Measurements from ENCODE around the gene CLCA2. TPM values are rescaled to one million over a fixed set of nuclear protein-coding genes. Genes with fewer than 3 reads are reported as not detected.

The CLCA2 gene
- total and polyA plus RNA-seq, 2 experiments from 2014 or later = not detected

- DNase-seq (ENCODE audit: low spot score) (peak; percentile 62), ATAC-seq (no peak)
- no peaks in the 10 kb centered on the region for H3K9me2 ChIP-seq (ENCODE audit: insufficient read depth)
These were observed 43.6 kb upstream of the CLCA2 start for GRCh38 chr1:86380257-86380861.

GRCh38 chr1:86381223-86381622 is 42.7 kb upstream of the CLCA2 start:
- H3K27ac ChIP-seq (ENCODE audit: low read depth) = no peak overlapping the region
- no peaks in the 10 kb centered on the region for H3K27me3 ChIP-seq (ENCODE audit: insufficient read depth)
- H3K4me3 Mint-ChIP-seq = no peak overlapping the region
- ATAC-seq (no peak), DNase-seq (ENCODE audit: low spot score) (no peak)
- H3F3A ChIP-seq (replicated peaks; ENCODE audit: low read depth) = no peaks in the 10 kb centered on the region
- H3K4me1 ChIP-seq (ENCODE audit: insufficient read depth) = no peaks in the 10 kb centered on the region
- H3K27me3 Mint-ChIP-seq (ENCODE audit: insufficient read depth, low read depth, poor library complexity) = peaks cover 4% of the 10 kb centered on the region
- H3K79me2 ChIP-seq (replicated peaks; ENCODE audit: insufficient read depth) = no peaks in the 10 kb centered on the region
- no peaks in the 10 kb centered on the region for H4K20me1 ChIP-seq (replicated peaks; ENCODE audit: insufficient read depth)
- H3K9me2 ChIP-seq (ENCODE audit: insufficient read depth) = no peaks in the 10 kb centered on the region
- H3K4me3 ChIP-seq = no peak overlapping the region
- H3K9me3 Mint-ChIP-seq = peaks cover 27% of the 10 kb centered on the region
- no peak overlapping the region for H2AFZ ChIP-seq
- no peak overlapping the region; the same call in 1 of the 2 replicates for H3K27ac Mint-ChIP-seq
- H3K36me3 ChIP-seq (ENCODE audit: insufficient read depth) = peaks cover 12% of the 10 kb centered on the region
- no peaks in the 10 kb centered on the region for H3K4me1 Mint-ChIP-seq
- H3K4me2 ChIP-seq = no peak overlapping the region
- peaks cover 29% of the 10 kb centered on the region for H3K36me3 Mint-ChIP-seq (ENCODE audit: low read depth)
- TF ChIP-seq EZH2 (IDR thresholded peaks at IDR 0.05; ENCODE audit: low read depth, unreplicated experiment) (no peak), ZNF462 (CRISPR knock-in tag; IDR thresholded peaks at IDR 0.05) (no peak), ZNF114 (CRISPR knock-in tag; IDR thresholded peaks at IDR 0.05) (no peak), NANOG (IDR thresholded peaks at IDR 0.05; ENCODE audit: borderline replicate concordance) (no peak), CTCF (conservative IDR thresholded peaks at IDR 0.05; ENCODE audit: low read depth in 2 of 2) (no peak), STAT1 (IDR thresholded peaks at IDR 0.05; ENCODE audit: unreplicated experiment) (no peak), CREB1 (CRISPR knock-in tag; IDR thresholded peaks at IDR 0.05; ENCODE audit: low read depth) (no peak), JUNB (IDR thresholded peaks at IDR 0.05; ENCODE audit: unreplicated experiment) (no peak)

More at GRCh38 chr1:86380257-86380861, 43.6 kb upstream of the CLCA2 start:
- H3K4me3 Mint-ChIP-seq = no peak overlapping the region
- H3K4me3 ChIP-seq = no peak overlapping the region
- H3K9me3 Mint-ChIP-seq = peaks cover 27% of the 10 kb centered on the region
- H3K36me3 Mint-ChIP-seq (ENCODE audit: low read depth) = peaks cover 33% of the 10 kb centered on the region
- H2AFZ ChIP-seq = no peak overlapping the region
- no peaks in the 10 kb centered on the region for H4K20me1 ChIP-seq (replicated peaks; ENCODE audit: insufficient read depth)
- no peaks in the 10 kb centered on the region for H3K4me1 ChIP-seq (ENCODE audit: insufficient read depth)
- H3K4me2 ChIP-seq = no peak overlapping the region
- H3K4me1 Mint-ChIP-seq = no peaks in the 10 kb centered on the region
- TF ChIP-seq EZH2 (IDR thresholded peaks at IDR 0.05; ENCODE audit: low read depth, unreplicated experiment) (no peak), JUNB (IDR thresholded peaks at IDR 0.05; ENCODE audit: unreplicated experiment) (no peak), CTCF (conservative IDR thresholded peaks at IDR 0.05; ENCODE audit: low read depth in 2 of 2) (peak; percentile 77 to 81)
- no peaks in the 10 kb centered on the region for H3K79me2 ChIP-seq (replicated peaks; ENCODE audit: insufficient read depth)
- no peak overlapping the region for H3K27ac Mint-ChIP-seq
- H3K27ac ChIP-seq (ENCODE audit: low read depth) = no peak overlapping the region
- peaks cover 17% of the 10 kb centered on the region for H3K36me3 ChIP-seq (ENCODE audit: insufficient read depth)
- H3F3A ChIP-seq (replicated peaks; ENCODE audit: low read depth) = no peaks in the 10 kb centered on the region
- peaks cover 4% of the 10 kb centered on the region for H3K27me3 Mint-ChIP-seq (ENCODE audit: insufficient read depth, low read depth, poor library complexity)
- H3K27me3 ChIP-seq (ENCODE audit: insufficient read depth) = no peaks in the 10 kb centered on the region

All from GM23338 (cell line).